SW480 (cell line): ENCODE results near the gene NTNG2.

Source experiments
- DNase-seq: peaks from one replicate; pipeline ENCODE4 v3.0.0-alpha.2; 2016; ENCODE audit warnings: low spot score

NTNG2 gene

DNA sequence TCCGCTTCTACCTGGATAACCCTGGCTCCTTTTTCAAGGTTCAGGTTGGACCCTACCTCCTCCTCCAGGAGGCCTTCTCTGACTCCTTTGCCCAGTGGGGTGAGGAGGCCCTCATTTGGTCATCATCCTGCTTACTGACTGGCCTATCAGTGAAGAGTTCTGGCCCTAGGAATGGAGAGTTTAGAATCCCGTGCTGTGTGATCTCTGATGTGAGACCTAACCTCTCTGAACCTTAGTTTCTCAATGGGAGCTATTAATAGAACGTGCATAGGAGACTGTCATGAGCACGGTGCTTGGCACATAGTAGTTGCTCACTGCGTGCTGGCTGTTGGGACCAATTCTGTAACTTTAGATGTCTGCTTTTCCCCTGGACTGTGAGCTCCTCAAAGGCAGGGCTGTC lies 10.3 kb downstream of the NTNG2 start:
- no peak for DNase-seq

- no peak for DNase-seq
Observed at GRCh38 chr9:132175431-132175830, 13.6 kb downstream of the NTNG2 start.

- no peak for DNase-seq
Observed at GRCh38 chr9:132176338-132176737, 14.5 kb downstream of the NTNG2 start.

GRCh38 chr9:132181796-132182313 lies 20.0 kb downstream of the NTNG2 start:
- no peak for DNase-seq

DNA sequence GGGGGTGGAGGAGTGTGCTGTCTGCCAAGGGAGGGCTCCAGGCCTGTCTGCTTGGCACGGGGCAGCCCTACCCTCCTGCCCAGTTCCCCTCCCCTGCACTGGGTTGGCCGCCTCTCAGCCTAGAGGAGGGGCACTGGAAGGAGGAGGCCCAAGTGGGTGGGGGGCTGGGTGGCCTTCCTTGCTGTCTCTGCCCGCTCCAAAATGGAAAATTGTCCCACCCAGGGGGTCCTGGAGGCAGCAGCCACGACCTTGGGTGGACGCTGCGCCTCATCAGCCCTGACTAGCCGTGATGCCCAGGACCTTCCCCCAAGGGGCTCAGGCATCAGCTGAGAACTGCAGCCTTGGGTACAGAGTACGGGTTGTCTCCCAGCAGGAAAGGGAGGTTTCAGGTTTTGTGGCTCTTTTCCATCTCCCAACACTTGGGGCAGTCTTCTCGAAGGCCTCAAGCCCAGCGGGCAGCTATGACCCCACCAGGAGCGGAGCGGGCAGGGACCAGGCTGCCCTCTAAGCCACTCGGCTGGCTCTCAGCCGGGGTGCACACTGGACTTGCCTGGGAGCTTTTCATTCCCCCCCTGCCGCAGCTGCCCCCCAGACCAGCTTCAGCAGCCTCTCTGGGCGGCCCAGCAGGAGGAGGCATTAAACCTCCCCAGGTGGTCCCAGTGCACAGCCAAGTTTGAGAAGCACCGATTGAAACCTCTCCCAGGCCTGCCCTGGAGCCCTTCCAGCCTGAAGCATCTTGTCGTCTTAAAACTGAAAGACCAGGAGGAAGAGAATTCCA lies 20.6 kb downstream of the NTNG2 start:
- no peak for DNase-seq

GRCh38 chr9:132183134-132183533 lies 21.3 kb downstream of the NTNG2 start:
- DNase-seq, result no peak

- peak; percentile 60 for DNase-seq
Observed at GRCh38 chr9:132183715-132184114, 21.9 kb downstream of the NTNG2 start.

GRCh38 chr9:132184124-132184523 lies 22.3 kb downstream of the NTNG2 start:
- DNase-seq, result no peak

- no peak for DNase-seq
Observed at GRCh38 chr9:132185073-132186009, 23.5 kb downstream of the NTNG2 start.

DNA sequence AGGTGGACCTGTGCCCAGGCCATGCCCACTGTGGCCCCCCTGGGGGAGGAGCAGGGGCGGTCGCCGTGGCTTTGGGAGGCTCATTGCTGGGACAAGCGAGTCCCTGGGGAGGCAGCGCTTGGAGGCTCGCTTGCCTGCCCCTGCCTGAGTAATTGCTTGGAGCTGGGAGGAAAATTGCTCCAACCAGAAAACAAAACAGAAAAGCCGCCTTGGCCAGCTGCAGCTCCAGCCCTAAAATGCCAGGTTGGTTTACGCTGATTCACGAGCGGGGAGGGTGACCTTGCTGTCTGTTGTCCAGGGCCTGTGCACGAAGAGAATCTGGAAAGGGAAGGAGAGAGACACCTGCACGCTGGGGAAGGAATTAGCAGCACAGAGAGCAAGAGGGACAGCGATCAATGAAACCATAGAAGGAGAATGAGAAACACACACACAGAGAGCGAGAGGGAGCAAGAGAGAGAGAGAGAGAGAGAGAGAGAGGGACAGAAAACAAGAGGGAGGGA lies 25.3 kb downstream of the NTNG2 start:
- no peak for DNase-seq

DNA sequence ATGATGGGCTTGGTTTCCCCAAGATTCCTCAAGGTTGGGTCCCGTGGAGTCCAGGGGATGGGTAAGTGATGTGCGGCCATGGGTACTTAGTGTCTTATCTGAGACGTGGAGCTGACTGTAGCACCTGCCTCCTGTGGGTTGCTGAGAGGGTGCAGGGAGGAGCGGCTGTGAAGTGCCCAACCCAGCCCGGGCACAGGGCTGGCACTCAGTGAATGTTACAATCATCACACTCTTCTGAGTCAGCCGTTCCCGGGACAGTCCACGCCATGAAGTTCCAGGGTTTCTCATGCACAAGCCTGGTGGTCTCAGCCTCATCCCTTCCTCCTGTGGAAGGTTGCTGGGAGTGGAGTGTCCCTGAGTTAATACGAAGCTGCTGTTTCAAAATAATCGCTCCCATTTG lies 29.1 kb downstream of the NTNG2 start:
- DNase-seq, result no peak

DNA sequence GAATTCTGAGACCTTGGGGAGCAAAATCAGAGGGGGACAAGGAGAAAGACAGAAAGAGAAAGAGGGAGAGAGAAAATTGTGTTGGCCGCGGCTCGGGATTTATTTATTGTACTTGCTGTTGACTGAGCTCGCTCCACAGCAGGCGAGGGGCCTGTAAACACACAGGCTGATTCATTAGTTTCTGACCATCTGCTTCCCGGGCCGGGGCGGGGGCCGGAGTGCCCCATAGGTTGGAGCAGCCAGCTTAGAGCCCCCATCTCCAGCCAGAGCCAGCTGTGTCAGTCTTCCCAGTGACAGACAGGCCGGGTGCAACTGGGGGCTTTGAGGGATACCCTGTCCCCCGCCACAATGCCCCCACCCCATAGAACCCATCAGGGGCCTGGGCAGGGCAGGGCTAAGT lies 30.9 kb downstream of the NTNG2 start:
- no peak for DNase-seq

DNA sequence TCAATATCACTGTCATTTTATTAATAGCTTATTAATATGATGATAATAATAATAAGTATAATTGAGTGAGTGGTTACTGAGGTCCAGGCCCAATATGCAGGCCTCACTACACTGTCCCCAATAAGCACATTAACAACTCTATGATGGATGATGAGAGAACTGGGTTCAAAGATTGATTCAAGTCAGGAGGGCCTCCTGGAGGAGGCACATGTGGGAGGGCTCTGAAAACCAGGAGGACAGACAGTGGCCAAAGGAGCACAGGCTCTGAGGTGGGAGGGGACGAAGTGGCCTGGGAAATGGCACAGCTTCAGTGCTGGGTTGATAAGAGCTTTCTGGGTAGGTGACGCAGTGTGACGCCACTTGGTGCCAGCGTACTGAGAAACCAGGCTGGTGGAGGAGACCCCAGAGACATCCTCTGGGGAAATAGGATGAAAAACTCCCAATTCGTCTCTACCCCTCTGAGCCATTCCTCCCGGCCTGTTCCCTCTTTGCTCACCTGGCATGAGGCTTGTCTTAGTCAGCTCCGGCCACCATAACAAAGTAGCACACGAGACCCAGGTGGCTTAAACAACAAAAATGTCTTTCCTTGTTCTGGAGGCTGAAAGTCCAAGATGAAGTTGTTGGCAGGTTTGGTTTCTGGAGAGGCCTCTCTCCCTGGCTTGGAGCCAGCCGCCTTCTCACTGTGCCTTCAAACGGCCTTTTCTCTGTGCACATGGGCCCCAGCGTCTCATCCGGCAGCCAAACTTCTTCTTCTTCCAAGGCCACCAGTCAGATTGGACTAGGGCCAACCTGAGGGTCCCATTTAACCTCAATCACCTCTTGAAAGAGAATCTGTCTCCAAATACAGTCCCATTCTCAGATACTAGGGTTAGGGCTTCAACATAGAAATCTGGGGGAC lies 31.6 kb downstream of the NTNG2 start:
- no peak for DNase-seq

DNA sequence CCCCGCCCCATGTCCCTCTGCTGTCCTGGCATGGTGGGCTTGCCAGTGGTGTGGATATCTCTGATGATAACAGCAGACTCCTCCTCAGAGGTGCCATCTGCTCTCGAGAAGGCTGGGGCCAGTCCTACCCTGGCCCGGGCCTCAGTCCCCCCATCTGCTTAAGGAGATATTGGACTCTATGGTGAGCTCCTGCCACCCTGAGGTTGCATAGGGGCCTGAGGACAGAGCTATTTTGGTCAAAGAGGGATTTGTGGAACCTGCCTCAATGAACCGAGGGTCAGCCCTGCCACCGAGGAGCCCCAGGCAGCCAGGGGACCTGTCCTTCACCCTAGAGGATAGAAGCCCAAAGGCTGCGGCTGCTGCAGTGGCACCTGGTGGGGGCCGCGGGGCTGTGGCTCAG lies 32.6 kb downstream of the NTNG2 start:
- no peak for DNase-seq

- DNase-seq, result no peak
Observed at GRCh38 chr9:132197315-132197714, 35.5 kb downstream of the NTNG2 start.

GRCh38 chr9:132197856-132198550 lies 36.1 kb downstream of the NTNG2 start:
- no peak for DNase-seq

DNA sequence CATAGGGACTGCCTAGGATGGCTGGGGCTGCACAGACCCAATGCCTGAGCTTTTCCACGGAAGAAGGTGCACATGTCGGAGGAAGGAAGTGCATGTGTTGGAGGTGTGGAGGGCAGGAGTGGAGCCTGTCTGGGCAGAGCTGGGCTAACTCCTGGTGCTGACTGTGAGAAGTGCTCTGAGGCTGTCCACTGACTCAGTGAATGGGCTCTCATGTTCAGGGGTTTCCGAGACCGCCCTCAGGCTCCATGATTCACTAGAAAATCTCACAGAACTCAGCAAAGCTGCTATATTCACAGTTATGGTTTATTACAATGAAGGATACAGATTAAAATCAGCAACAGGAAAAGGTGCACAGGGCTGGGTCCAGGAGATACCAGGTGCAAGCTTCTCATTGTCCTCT lies 37.2 kb downstream of the NTNG2 start:
- no peak for DNase-seq

- DNase-seq, result no peak
Observed at GRCh38 chr9:132200706-132201105, 38.8 kb downstream of the NTNG2 start.

- DNase-seq, result no peak
Observed at GRCh38 chr9:132201139-132201538, 39.3 kb downstream of the NTNG2 start.

DNA sequence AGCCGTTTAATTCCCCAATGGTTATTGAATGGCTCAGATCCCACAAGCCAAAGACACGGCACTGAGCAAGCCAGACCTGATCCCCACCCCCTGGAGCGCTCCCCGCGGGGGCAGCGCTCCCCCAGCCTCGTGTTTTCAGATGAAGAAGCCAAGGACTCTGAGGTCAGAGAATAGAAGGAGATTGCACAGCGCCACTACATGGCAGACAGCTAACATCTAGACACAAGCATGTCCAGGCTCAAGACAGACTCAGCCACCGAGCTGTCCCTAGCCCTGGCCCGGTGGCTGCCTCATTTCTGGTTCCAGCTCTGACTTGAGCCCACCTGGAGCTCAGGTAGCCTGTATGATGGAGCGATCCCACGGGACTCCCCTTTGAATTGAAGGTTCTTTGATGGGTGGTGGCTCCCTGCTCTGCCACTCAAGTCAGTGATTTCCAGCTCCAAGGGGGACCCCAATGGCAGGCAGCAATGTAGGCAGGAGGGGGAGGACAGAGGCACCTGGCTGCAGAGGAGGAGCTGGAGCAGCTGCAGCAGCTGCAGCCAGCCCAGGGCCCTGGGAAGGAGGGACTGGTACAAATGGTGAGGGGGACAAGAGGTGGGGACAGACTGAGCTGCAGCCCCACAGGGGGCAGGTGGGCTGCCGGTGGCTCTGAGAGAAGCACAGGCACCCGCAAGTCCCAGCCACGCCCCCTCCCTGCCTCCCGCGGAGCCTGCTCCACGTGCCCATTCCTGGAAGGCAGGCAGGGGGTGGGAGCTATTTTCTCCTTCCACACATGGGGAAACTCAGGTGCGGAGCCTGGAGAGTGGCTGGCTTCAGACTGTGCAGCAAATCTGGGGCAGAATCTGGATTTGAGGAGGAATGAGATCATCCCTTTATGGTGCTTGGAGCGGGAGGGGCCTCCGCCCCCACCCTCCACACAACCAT lies 40.2 kb downstream of the NTNG2 start:
- DNase-seq, result no peak
